Measurements from ENCODE around the gene VWA3A. TPM values are rescaled to one million over a fixed set of nuclear protein-coding genes. Genes with fewer than 3 reads are reported as not detected.

The VWA3A gene
- total RNA-seq, 3 donors from 2014 or later: 0.29 to 2.3 TPM; not detected in 1

GRCh38 chr16:22188267-22188594 lies 95.9 kb downstream of the VWA3A start:
- Histone ChIP-seq H3K9me3 (no peaks in the 10 kb centered on the region), H3K4me3 (no peak overlapping the region), H3K27me3 (no peaks in the 10 kb centered on the region), H3K36me3 (no peaks in the 10 kb centered on the region), H3K4me1 (peaks cover 9 to 11% of the 10 kb centered on the region in 2 donors), H3K27ac (peak overlapping the region; percentile 97 to 98)
- TF ChIP-seq POLR2A (IDR thresholded peaks at IDR 0.05): no peak
- no peak for TF ChIP-seq POLR2AphosphoS5 (IDR thresholded peaks at IDR 0.05)
- no peak for TF ChIP-seq CTCF (IDR thresholded peaks at IDR 0.05)
- intact Hi-C loops (cut with DNase I; ENCODE audit: low total_unique reads): loop anchor here (5.0 kb wide), 1 partner anchor 186 kb away; the partner anchor contains the start of gene PDZD9
- DNase-seq (ENCODE audit: low spot score in 2 of 2): no peak

- Histone ChIP-seq H3K4me3 (peak overlapping the region in 2 of 3 donors; percentile 68 to 90), H3K9me3 (no peaks in the 10 kb centered on the region), H3K4me1 (peaks cover 9 to 11% of the 10 kb centered on the region in 2 donors), H3K36me3 (no peaks in the 10 kb centered on the region), H3K27ac (peak overlapping the region; percentile 97 to 98), H3K27me3 (no peaks in the 10 kb centered on the region)
- TF ChIP-seq POLR2AphosphoS5 (IDR thresholded peaks at IDR 0.05) (peak in 2 of 3 donors; percentile 22 to 57), POLR2A (IDR thresholded peaks at IDR 0.05) (no peak), CTCF (IDR thresholded peaks at IDR 0.05) (peak; percentile 69 to 91 (median 88))
- DNase-seq (ENCODE audit: low spot score in 2 of 2): peak; percentile 65 to 79
- intact Hi-C loops (cut with DNase I; ENCODE audit: low total_unique reads): loop anchor here (5.0 kb wide), 1 partner anchor 187 kb away; the partner anchor contains the start of gene PDZD9
Observed at GRCh38 chr16:22188595-22189442, 96.5 kb downstream of the VWA3A start.

GRCh38 chr16:22189473-22190080 lies 97.2 kb downstream of the VWA3A start:
- Histone ChIP-seq H3K4me3 (peak overlapping the region; percentile 60 to 90 (median 68)), H3K27me3 (no peaks in the 10 kb centered on the region), H3K4me1 (peaks cover 9 to 11% of the 10 kb centered on the region in 2 donors), H3K36me3 (no peaks in the 10 kb centered on the region), H3K9me3 (no peaks in the 10 kb centered on the region), H3K27ac (peak overlapping the region; percentile 97 to 98)
- TF ChIP-seq CTCF (IDR thresholded peaks at IDR 0.05) (no peak), POLR2A (IDR thresholded peaks at IDR 0.05) (no peak), POLR2AphosphoS5 (IDR thresholded peaks at IDR 0.05) (no peak)
- intact Hi-C loops (cut with DNase I; ENCODE audit: low total_unique reads): loop anchor here (5.0 kb wide), 1 partner anchor 187 kb away; the partner anchor contains the start of gene PDZD9
- DNase-seq (ENCODE audit: low spot score in 2 of 2): peak; percentile 58 to 59

GRCh38 chr16:22190081-22190775 lies 97.9 kb downstream of the VWA3A start:
- Histone ChIP-seq H3K27me3 (no peaks in the 10 kb centered on the region), H3K4me1 (peaks cover 9 to 11% of the 10 kb centered on the region in 2 donors), H3K36me3 (no peaks in the 10 kb centered on the region), H3K9me3 (no peaks in the 10 kb centered on the region), H3K4me3 (peak overlapping the region; percentile 60 to 90 (median 68)), H3K27ac (peak overlapping the region; percentile 97 to 98)
- TF ChIP-seq CTCF (IDR thresholded peaks at IDR 0.05) (no peak), POLR2A (IDR thresholded peaks at IDR 0.05) (peak; percentile 43), POLR2AphosphoS5 (IDR thresholded peaks at IDR 0.05) (peak; percentile 76 to 87 (median 80))
- intact Hi-C loops (cut with DNase I; ENCODE audit: low total_unique reads): no loop called here
- peak; percentile 86 to 87 for DNase-seq (ENCODE audit: low spot score in 2 of 2)

Measured in breast epithelium (tissue), 4 donors.